ENCODE data around the gene MATCAP1. TPM values are rescaled to one million over a fixed set of nuclear protein-coding genes. Genes with fewer than 3 reads are reported as not detected.

Gene MATCAP1
- polyA plus RNA-seq, 1 donor (not counting 4 experiments of a cell fraction or from before 2014, with no cell fraction given) = 13.3 TPM

- no peaks in the 10 kb centered on the region for H3K9me3 ChIP-seq (ENCODE audit: control insufficient read depth, low read depth, low read length)
- no peak overlapping the region for H2AFZ ChIP-seq (ENCODE audit: control insufficient read depth, low read length)
- no peak overlapping the region for H3K4me2 ChIP-seq (ENCODE audit: control insufficient read depth, extremely low read depth, insufficient read depth, low read depth, low read length)
- no peak for TF ChIP-seq EZH2 (IDR thresholded peaks at IDR 0.05; ENCODE audit: low read length)
- H4K20me1 ChIP-seq (ENCODE audit: control insufficient read depth, extremely low read depth, insufficient read depth, low read length) = no peaks in the 10 kb centered on the region
- H3K4me1 ChIP-seq (ENCODE audit: control insufficient read depth, extremely low read depth, insufficient read depth, low read length) = peaks cover 33% of the 10 kb centered on the region
- H3K79me2 ChIP-seq (ENCODE audit: control insufficient read depth, insufficient read depth, low read length) = peaks cover 9% of the 10 kb centered on the region
- FAIRE-seq (no peak), DNase-seq (ENCODE audit: low read depth, low spot score) (no peak)
- H3K36me3 ChIP-seq (ENCODE audit: control insufficient read depth in 2 of 2, extremely low read depth in 1 of 2, insufficient read depth in 2 of 2, low read length in 2 of 2) = peaks cover 11 to 26% of the 10 kb centered on the region in 2 experiments
- H3K4me3 ChIP-seq (ENCODE audit: control insufficient read depth in 2 of 3, extremely low read depth in 1 of 3, insufficient read depth in 2 of 3, low read depth in 1 of 3, low read length in 3 of 3) = no peak overlapping the region
- no peak overlapping the region for H3K27ac ChIP-seq (ENCODE audit: control insufficient read depth, insufficient read depth, low read length)
- peaks cover 6% of the 10 kb centered on the region for H3K9me1 ChIP-seq (ENCODE audit: control insufficient read depth, extremely low read depth, insufficient read depth, low read length)
- H3K27me3 ChIP-seq (ENCODE audit: control insufficient read depth, extremely low read depth, insufficient read depth, low read length) = no peaks in the 10 kb centered on the region
- H3K9ac ChIP-seq (ENCODE audit: control insufficient read depth, extremely low read depth, insufficient read depth, low read length) = no peak overlapping the region
- dilution Hi-C loops (cut with MboI; ENCODE audit: extremely low pct_ligation_motif_present, low sequenced_read_pairs) = no loop called here
Measured at GRCh38 chr16:67202426-67202825, 18.7 kb upstream of the MATCAP1 start.

- no peaks in the 10 kb centered on the region for H4K20me1 ChIP-seq (ENCODE audit: control insufficient read depth, extremely low read depth, insufficient read depth, low read length)
- H3K9me3 ChIP-seq (ENCODE audit: control insufficient read depth, low read depth, low read length) = no peaks in the 10 kb centered on the region
- peaks cover 11% of the 10 kb centered on the region for H3K79me2 ChIP-seq (ENCODE audit: control insufficient read depth, insufficient read depth, low read length)
- H3K9ac ChIP-seq (ENCODE audit: control insufficient read depth, extremely low read depth, insufficient read depth, low read length) = no peak overlapping the region
- H3K4me2 ChIP-seq (ENCODE audit: control insufficient read depth, extremely low read depth, insufficient read depth, low read depth, low read length) = no peak overlapping the region
- no peaks in the 10 kb centered on the region for H3K27me3 ChIP-seq (ENCODE audit: control insufficient read depth, extremely low read depth, insufficient read depth, low read length)
- peaks cover 2% of the 10 kb centered on the region for H3K9me1 ChIP-seq (ENCODE audit: control insufficient read depth, extremely low read depth, insufficient read depth, low read length)
- dilution Hi-C loops (cut with MboI; ENCODE audit: extremely low pct_ligation_motif_present, low sequenced_read_pairs) = no loop called here
- peaks cover 26% of the 10 kb centered on the region for H3K4me1 ChIP-seq (ENCODE audit: control insufficient read depth, extremely low read depth, insufficient read depth, low read length)
- no peak for TF ChIP-seq EZH2 (IDR thresholded peaks at IDR 0.05; ENCODE audit: low read length)
- no peak for TF ChIP-seq CTCF (optimal IDR thresholded peaks at IDR 0.05 in 1 of 3, IDR thresholded peaks at IDR 0.05 in 1 of 3, conservative IDR thresholded peaks at IDR 0.05 in 1 of 3; ENCODE audit: extremely low read depth in 1 of 3, insufficient read depth in 2 of 3, low read length in 3 of 3)
- no peak for FAIRE-seq
- H2AFZ ChIP-seq (ENCODE audit: control insufficient read depth, low read length) = no peak overlapping the region
- DNase-seq (ENCODE audit: low read depth, low spot score) = no peak
- peaks cover 18 to 29% of the 10 kb centered on the region in 2 experiments for H3K36me3 ChIP-seq (ENCODE audit: control insufficient read depth in 2 of 2, extremely low read depth in 1 of 2, insufficient read depth in 2 of 2, low read length in 2 of 2)
- H3K4me3 ChIP-seq (ENCODE audit: control insufficient read depth in 2 of 3, extremely low read depth in 1 of 3, insufficient read depth in 2 of 3, low read depth in 1 of 3, low read length in 3 of 3) = no peak overlapping the region
- H3K27ac ChIP-seq (ENCODE audit: control insufficient read depth, insufficient read depth, low read length) = no peak overlapping the region
Measured at GRCh38 chr16:67201411-67202345, 17.9 kb upstream of the MATCAP1 start.
